NB4 (cell line): ENCODE data around the gene IL1RN.

Source experiments
- DNase-seq: peaks from one replicate; pipeline ENCODE4 v3.0.0; 2010; ENCODE audit warnings: low read depth
- H3K4me3 ChIP-seq: one replicate; pipeline ENCODE4 v1.5.1; 2011; ENCODE audit warnings: mild to moderate bottlenecking, low read depth, low read length, moderate library complexity
- CTCF ChIP-seq: IDR thresholded peaks from one replicate; pipeline ENCODE4 v1.5.1; 2012; ENCODE audit warnings: low read depth, low read length
- MAX ChIP-seq: IDR thresholded peaks from 2 replicates; pipeline ENCODE4 v1.6.1; 2011; ENCODE audit warnings: low read depth, low read length
- MYC ChIP-seq: IDR thresholded peaks from 2 replicates; pipeline ENCODE4 v1.6.1; 2011; ENCODE audit warnings: low read depth, low read length
- POLR2A ChIP-seq: IDR thresholded peaks from 2 replicates; pipeline ENCODE4 v1.6.1; 2011; ENCODE audit warnings: mild to moderate bottlenecking; ENCODE audit not compliant: insufficient read length; ENCODE audit errors: extremely low read depth

The IL1RN gene

GRCh38 chr2:113138428-113139322 is 11.3 kb downstream of the IL1RN start:
- peak; percentile 68 for TF ChIP-seq CTCF
- no peak for TF ChIP-seq MAX
- no peak overlapping the region for H3K4me3 ChIP-seq

GRCh38 chr2:113141451-113141850 is 14.1 kb downstream of the IL1RN start:
- H3K4me3 ChIP-seq, result no peak overlapping the region
- TF ChIP-seq POLR2A, result no peak
- no peak for TF ChIP-seq CTCF
- no peak for TF ChIP-seq MYC
- TF ChIP-seq MAX, result no peak
- no peak for DNase-seq

More at GRCh38 chr2:113138428-113139322, 11.3 kb downstream of the IL1RN start:
- peak; percentile 83 for DNase-seq

GRCh38 chr2:113142290-113142689 is 14.9 kb downstream of the IL1RN start:
- TF ChIP-seq CTCF (no peak), MAX (no peak), POLR2A (no peak), MYC (no peak)
- no peak for DNase-seq

GRCh38 chr2:113144259-113144658 is 16.9 kb downstream of the IL1RN start:
- no peak for DNase-seq
- TF ChIP-seq MYC (no peak), MAX (no peak), CTCF (no peak), POLR2A (no peak)

More at GRCh38 chr2:113142290-113142689, 14.9 kb downstream of the IL1RN start:
- H3K4me3 ChIP-seq, result no peak overlapping the region

GRCh38 chr2:113148606-113149552 is 21.5 kb downstream of the IL1RN start:
- H3K4me3 ChIP-seq, result no peak overlapping the region
- no peak for DNase-seq
- no peak for TF ChIP-seq MYC
- no peak for TF ChIP-seq CTCF

More at GRCh38 chr2:113144259-113144658, 16.9 kb downstream of the IL1RN start:
- no peak overlapping the region for H3K4me3 ChIP-seq
